Mammary epithelial cell (primary cell): Measurements from ENCODE around the gene LYL1.

ENCODE experiments used
- EZH2 ChIP-seq: IDR thresholded peaks from 2 replicates; pipeline ENCODE4 v1.6.1; 2012; ENCODE audit warnings: low read length, inconsistent platforms, borderline replicate concordance
- TF ChIP-seq, protein P1 (sequence below), 2 donors: IDR thresholded peaks in 1 of 2; conservative IDR thresholded peaks in 1 of 2; 2 replicates each; pipeline ENCODE4 v1.5.1; 2011 to 2012; ENCODE audit warnings: inconsistent platforms in 2 of 2, low read length in 2 of 2, mild to moderate bottlenecking in 2 of 2, control low read depth in 1 of 2, low read depth in 1 of 2; ENCODE audit not compliant: insufficient read depth in 1 of 2; ENCODE audit errors: extremely low read depth in 1 of 2

DNA sequence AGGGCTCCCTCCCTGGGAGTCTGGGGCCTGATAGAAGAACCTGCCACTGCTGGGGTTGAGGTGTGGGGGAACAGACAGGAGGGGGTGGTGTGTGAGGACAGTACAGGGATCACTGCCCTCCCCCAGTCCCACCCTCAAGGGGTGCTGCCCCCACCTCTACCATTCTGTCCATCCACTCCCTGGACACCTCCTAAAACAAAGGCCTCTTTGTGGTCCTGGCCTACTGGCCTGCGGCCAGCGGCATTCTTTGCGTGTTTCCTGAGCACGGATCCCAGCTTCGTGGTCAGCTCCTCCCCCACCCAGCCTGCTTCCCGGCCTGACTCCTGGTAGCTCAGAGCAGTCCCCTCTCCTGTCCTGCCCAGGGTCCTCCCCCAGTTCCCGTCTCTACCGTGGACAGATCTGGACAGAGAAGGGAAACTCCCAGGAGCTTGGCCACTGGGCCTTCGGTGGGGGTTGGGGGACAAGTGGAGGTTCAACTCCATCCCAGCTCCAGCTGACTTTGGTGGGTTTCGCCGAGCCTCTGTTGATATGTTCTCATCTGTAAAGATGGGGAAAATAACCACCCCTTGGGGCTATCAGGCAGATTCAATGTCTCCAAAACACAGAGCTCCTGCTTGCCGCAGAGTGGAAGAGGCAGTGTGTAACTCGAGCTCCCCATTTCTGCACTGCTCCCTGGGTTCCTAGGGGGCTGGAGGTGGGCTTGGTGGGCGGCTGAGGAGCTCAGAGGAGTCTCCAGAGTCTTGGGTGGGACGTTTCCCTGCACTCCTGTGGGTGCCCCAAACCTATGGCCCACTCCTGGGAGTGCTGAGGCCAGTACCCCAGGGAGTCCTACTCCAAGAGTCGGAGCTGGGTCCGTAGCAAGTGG, 48.7 kb downstream of the LYL1 start:
- TF ChIP-seq, protein P1, sequence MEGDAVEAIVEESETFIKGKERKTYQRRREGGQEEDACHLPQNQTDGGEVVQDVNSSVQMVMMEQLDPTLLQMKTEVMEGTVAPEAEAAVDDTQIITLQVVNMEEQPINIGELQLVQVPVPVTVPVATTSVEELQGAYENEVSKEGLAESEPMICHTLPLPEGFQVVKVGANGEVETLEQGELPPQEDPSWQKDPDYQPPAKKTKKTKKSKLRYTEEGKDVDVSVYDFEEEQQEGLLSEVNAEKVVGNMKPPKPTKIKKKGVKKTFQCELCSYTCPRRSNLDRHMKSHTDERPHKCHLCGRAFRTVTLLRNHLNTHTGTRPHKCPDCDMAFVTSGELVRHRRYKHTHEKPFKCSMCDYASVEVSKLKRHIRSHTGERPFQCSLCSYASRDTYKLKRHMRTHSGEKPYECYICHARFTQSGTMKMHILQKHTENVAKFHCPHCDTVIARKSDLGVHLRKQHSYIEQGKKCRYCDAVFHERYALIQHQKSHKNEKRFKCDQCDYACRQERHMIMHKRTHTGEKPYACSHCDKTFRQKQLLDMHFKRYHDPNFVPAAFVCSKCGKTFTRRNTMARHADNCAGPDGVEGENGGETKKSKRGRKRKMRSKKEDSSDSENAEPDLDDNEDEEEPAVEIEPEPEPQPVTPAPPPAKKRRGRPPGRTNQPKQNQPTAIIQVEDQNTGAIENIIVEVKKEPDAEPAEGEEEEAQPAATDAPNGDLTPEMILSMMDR (conservative IDR thresholded peaks at IDR 0.05 in 1 of 2, IDR thresholded peaks at IDR 0.05 in 1 of 2; ENCODE audit: extremely low read depth in 1 of 2, insufficient read depth in 1 of 2, low read depth in 1 of 2, low read length in 2 of 2), result no peak
- TF ChIP-seq EZH2, result no peak
